Measurements from ENCODE around the gene SCRN1. TPM values are rescaled to one million over a fixed set of nuclear protein-coding genes. Genes with fewer than 3 reads are reported as not detected.

The SCRN1 gene
- total and polyA plus RNA-seq, 2 donors (not counting 1 experiment from before 2014, with no cell fraction given) = 124 to 142 TPM

DNA sequence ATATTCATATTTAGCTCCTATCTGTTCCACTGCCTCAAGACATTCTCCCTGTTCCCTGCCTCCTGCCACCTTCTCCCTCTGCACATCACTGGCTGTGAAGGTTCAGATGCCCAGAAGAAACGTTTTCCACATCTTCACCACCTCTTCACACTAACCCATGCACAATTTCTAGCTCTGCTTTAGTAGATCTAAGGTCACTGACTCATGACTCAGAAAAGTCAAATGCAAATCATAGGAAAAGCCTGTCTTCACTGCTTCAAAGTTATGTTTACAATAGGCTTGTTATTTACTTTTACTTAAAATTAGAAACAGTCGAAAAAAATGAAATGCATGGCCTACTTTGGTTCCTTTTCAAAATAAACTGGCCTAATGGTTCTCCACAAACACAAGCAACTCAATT is 2.5 kb downstream of the SCRN1 start:
- Histone ChIP-seq H3K9me3 (ENCODE audit: control insufficient read depth, insufficient read depth, low read depth, low read length) (no peaks in the 10 kb centered on the region), H3K4me3 (replicated peaks in 1 of 4; ENCODE audit: control extremely low read depth in 1 of 4, insufficient read depth in 1 of 4, low read depth in 3 of 4, low read length in 4 of 4) (peak overlapping the region in 3 of 4 experiments; percentile 37 to 97 (median 78)), H3K4me1 (ENCODE audit: control insufficient read depth, extremely low read depth, insufficient read depth, low read length) (peaks cover 12% of the 10 kb centered on the region), H4K20me1 (ENCODE audit: control insufficient read depth, extremely low read depth, insufficient read depth, low read length) (no peaks in the 10 kb centered on the region), H3K9ac (ENCODE audit: insufficient read depth, low read length) (no peak overlapping the region), H3K27me3 (ENCODE audit: control insufficient read depth, insufficient read depth, low read length) (no peaks in the 10 kb centered on the region), H3K27ac (ENCODE audit: insufficient read depth, low read length) (peak overlapping the region; percentile 93), H3K79me2 (ENCODE audit: control insufficient read depth, insufficient read depth, low read length) (peaks cover 55% of the 10 kb centered on the region), H3K4me2 (ENCODE audit: extremely low read depth, insufficient read depth, low read length) (peak overlapping the region; percentile 97), H3K36me3 (ENCODE audit: control insufficient read depth, insufficient read depth, low read length) (no peaks in the 10 kb centered on the region), H2AFZ (ENCODE audit: low read length) (no peak overlapping the region)
- TF ChIP-seq EZH2 (IDR thresholded peaks at IDR 0.05; ENCODE audit: low read length, missing control alignments) (no peak), CTCF (conservative IDR thresholded peaks at IDR 0.05 in 1 of 2, IDR thresholded peaks at IDR 0.05 in 1 of 2; ENCODE audit: low read depth in 1 of 2, low read length in 2 of 2) (no peak)
- DNase-seq (ENCODE audit: low read depth in 2 of 2) = peak in 1 of 2 donors; percentile 67

GRCh38 chr7:29980151-29980550 is 9.4 kb downstream of the SCRN1 start:
- no peak overlapping the region for H3K4me2 ChIP-seq (ENCODE audit: extremely low read depth, insufficient read depth, low read length)
- H2AFZ ChIP-seq (ENCODE audit: low read length) = no peak overlapping the region
- no peaks in the 10 kb centered on the region for H3K27me3 ChIP-seq (ENCODE audit: control insufficient read depth, insufficient read depth, low read length)
- no peak overlapping the region for H3K27ac ChIP-seq (ENCODE audit: insufficient read depth, low read length)
- peaks cover 4% of the 10 kb centered on the region for H3K4me1 ChIP-seq (ENCODE audit: control insufficient read depth, extremely low read depth, insufficient read depth, low read length)
- H3K4me3 ChIP-seq (replicated peaks in 1 of 4; ENCODE audit: control extremely low read depth in 1 of 4, insufficient read depth in 1 of 4, low read depth in 3 of 4, low read length in 4 of 4) = no peak overlapping the region
- H3K9me3 ChIP-seq (ENCODE audit: control insufficient read depth, insufficient read depth, low read depth, low read length) = no peaks in the 10 kb centered on the region
- H3K9ac ChIP-seq (ENCODE audit: insufficient read depth, low read length) = no peak overlapping the region
- H4K20me1 ChIP-seq (ENCODE audit: control insufficient read depth, extremely low read depth, insufficient read depth, low read length) = no peaks in the 10 kb centered on the region
- no peaks in the 10 kb centered on the region for H3K36me3 ChIP-seq (ENCODE audit: control insufficient read depth, insufficient read depth, low read length)
- H3K79me2 ChIP-seq (ENCODE audit: control insufficient read depth, insufficient read depth, low read length) = peaks cover 67% of the 10 kb centered on the region
- DNase-seq (ENCODE audit: low read depth in 2 of 2) = no peak
- no peak for TF ChIP-seq EZH2 (IDR thresholded peaks at IDR 0.05; ENCODE audit: low read length, missing control alignments)
- no peak for TF ChIP-seq CTCF (conservative IDR thresholded peaks at IDR 0.05 in 1 of 2, IDR thresholded peaks at IDR 0.05 in 1 of 2; ENCODE audit: low read depth in 1 of 2, low read length in 2 of 2)

DNA sequence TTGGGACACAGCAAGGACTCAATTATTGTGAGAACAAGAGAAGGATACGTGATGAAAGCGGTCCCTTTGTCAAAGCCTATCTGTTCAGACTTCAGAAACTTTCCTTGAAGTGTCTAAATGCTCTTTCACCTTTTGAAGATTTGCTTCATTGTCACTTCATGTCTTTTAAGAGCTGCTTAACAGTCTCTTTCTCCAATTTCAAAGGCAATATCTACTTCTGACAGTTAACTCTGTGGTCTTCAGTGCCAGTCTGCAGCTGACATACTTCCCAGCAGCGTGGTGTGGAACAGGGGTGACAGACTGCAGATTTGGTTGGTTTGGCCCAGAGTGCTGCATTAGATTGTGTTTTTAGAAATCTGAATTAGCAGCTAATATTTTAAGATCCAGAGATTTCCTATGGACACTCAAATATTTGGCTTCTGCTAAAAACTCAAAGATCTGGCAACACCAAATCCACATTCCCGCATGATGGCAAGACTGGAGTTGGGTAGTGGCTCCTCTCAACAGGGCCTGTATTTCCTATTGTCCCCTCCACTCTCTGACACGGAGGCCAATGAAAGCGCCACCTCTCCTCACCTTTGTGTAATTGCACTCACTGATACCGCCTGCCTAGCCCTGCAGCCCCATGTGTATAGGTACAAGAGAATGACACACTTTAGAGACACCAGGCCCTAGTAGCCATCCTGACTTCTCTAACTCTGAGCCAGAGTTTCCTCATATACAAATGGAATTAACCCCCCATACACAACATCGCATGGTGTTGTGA is 11.5 kb downstream of the SCRN1 start:
- TF ChIP-seq EZH2 (IDR thresholded peaks at IDR 0.05; ENCODE audit: low read length, missing control alignments) (no peak), CTCF (conservative IDR thresholded peaks at IDR 0.05 in 1 of 2, IDR thresholded peaks at IDR 0.05 in 1 of 2; ENCODE audit: low read depth in 1 of 2, low read length in 2 of 2) (no peak)
- Histone ChIP-seq H2AFZ (ENCODE audit: low read length) (no peak overlapping the region), H3K4me1 (ENCODE audit: control insufficient read depth, extremely low read depth, insufficient read depth, low read length) (peaks cover 4% of the 10 kb centered on the region), H3K79me2 (ENCODE audit: control insufficient read depth, insufficient read depth, low read length) (peaks cover 64% of the 10 kb centered on the region), H3K36me3 (ENCODE audit: control insufficient read depth, insufficient read depth, low read length) (no peaks in the 10 kb centered on the region), H3K9ac (ENCODE audit: insufficient read depth, low read length) (no peak overlapping the region), H3K9me3 (ENCODE audit: control insufficient read depth, insufficient read depth, low read depth, low read length) (no peaks in the 10 kb centered on the region), H4K20me1 (ENCODE audit: control insufficient read depth, extremely low read depth, insufficient read depth, low read length) (no peaks in the 10 kb centered on the region), H3K27me3 (ENCODE audit: control insufficient read depth, insufficient read depth, low read length) (no peaks in the 10 kb centered on the region), H3K4me3 (replicated peaks in 1 of 4; ENCODE audit: control extremely low read depth in 1 of 4, insufficient read depth in 1 of 4, low read depth in 3 of 4, low read length in 4 of 4) (no peak overlapping the region), H3K27ac (ENCODE audit: insufficient read depth, low read length) (no peak overlapping the region), H3K4me2 (ENCODE audit: extremely low read depth, insufficient read depth, low read length) (no peak overlapping the region)
- DNase-seq (ENCODE audit: low read depth in 2 of 2) = no peak

All from fibroblast of lung (primary cell).